ENCODE data around the gene ZNF710.

Gene ZNF710

DNA sequence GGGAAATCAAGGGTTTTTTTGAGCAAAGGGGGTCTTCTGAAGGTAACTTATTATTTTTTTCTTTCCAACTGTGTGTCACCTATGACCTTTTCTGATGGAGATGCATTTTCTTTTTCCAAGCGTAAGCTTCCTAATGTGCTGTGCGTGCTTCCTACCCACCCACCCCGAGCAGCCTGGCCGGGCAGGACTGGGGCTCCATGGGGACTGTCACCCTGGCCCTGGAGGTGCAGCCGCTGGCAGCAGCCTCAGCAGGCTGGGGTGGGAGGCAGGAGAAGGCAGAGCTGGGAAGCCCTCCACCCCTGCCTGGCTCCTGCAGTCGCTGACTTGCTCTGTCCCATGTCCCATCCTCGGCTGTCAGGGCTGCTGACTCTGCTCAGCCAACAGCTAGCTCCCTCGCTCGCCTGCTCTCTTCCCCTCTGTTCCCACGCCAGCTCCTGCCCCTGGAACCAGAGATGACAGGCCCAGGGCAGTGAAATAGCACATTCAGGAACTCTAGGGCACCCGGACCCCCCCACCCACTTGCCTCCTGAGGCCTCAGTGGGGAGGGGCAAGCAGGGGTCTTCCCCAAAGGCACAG lies 79.8 kb downstream of the ZNF710 start:
- no peak for DNase-seq

DNA sequence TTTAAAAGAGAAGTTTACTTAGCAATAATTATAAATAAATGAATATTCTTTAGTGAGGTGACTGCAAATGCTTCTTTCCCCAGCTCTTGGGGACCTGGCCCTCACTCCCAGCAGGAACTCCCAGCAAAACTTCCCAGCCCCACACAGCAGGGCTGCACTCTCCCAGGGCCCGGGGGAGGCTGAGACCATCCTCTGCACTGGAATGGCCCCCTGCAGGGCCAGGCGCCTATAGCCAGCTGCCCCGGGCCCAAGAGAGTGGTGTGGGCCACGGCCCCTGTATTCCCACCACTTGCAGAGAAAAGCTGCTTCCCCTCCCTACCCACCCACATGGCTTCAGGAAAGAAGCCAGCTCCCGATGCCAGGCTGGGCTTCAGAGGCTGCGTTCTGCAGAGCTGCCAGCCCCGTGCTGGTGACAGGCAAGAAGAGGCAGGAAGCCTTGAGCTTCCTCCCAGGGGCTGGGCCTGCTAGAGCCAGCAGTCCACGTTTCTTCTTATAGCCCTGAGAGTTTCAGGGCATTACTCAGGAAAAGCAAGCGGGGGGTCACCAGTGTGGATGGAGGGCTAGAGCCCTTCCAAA lies 81.1 kb downstream of the ZNF710 start:
- DNase-seq: no peak

DNA sequence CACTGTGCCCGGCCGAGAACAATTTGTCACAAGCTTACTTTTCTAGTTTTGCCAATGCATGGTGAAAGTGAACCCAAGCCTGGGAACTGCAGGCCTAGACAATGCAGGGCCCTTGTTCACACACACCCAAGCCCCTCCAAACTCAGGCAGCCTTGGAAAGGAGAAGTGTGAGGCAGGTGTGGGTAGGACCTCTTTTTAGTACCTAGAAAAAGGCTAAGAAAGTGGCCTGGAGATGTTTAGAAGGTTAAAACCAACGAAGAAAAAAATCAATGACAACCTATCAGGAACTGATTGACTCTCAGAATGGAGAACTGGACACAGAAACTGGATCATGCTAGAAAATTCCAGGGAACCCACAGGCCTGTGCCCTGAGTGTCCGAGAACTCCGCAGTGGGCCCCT lies 82.3 kb downstream of the ZNF710 start:
- DNase-seq: no peak

DNA sequence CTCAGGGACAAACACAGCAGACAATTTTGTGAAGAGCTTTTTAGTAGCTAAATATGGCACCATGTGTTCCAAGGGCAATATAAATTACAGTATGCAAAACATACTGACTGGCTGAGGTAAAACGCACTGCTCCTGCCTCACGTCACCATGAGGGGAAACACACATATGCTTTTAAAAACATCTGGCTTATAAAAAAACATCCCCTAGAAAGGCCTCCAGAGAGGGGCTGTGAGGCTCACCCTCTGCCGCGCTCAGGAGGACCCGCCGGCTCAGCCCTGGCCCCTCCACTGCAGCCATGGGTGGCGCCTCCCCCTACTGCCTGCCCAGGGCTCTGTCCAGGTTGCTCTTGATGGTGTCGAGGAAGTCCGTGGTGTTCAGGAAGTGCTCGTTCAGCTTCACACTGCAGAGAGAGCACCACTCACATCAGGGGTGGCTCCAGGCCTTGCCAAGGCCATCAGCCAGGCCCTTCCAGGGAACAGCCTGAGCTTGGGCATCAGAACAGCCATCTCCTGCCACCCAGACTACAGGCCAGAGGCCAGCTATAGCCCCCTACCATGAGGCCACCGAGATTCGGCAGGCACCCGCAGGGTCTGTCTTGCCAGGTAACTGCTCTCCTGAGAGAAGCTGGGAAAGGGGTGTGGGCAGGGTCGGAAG lies 83.0 kb downstream of the ZNF710 start:
- no peak for DNase-seq

DNA sequence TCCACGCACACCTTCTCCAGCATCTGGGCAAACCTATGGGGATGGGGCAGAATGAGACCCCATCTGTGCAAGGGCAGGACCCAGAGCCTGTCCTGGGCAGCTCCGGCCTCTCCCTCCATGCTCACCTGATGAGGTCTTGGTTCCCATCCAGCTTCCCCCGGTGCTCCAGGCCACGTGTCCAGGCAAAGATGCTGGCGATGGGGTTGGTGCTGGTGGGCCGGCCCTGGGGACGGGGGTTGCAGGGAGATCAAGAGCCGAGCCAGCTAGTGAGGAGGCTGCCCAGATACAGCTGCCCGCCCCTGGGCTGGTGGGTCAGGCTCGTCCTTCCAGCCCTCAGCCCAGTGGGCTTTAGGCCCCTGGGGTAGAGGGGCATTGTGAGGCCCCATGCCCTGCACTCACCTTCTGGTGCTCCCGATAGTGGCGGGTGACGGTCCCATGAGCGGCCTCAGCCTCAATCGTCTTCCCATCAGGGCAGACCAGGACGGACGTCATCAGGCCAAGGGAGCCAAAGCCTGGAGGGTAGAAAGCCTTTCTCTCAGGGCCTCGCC lies 83.8 kb downstream of the ZNF710 start:
- DNase-seq: no peak

DNA sequence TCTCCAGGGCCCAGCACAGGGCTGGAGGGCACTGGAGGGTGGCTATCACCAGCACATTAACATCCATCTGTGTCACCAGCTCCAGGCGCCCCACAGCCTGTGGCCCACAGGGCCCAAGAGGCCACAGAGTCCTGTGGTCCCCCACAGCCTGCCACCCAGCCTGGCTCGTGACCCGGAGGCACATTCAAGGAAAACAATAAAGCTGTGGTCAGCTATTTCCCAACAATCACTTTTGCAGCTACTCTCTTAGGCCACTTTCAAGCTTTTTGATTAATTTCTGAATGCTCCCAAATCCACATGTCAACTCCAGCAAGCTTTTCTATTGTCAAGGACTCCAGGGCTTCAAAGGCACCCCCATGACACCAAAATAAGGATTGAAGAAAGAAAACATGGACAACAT lies 84.4 kb downstream of the ZNF710 start:
- DNase-seq: no peak

DNA sequence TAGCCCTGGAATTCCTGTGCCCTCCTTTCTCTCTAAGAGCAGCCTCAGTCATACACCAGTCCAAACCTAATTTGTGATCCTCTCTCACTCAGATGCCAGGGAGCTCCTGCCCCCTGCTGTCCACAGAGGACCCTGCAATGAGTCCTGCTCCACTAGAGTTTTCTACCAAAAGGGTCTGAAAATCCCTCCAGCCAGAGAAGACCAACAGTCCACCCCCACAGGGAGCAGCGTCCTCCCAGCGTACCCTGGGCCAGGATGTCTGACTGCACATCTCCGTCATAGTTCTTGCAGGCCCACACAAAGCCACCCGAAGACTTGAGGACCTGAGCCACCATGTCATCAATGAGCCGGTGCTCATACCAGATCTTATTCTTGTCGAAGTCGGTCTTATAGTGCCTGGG lies 85.7 kb downstream of the ZNF710 start:
- peak; percentile 34 for DNase-seq

DNA sequence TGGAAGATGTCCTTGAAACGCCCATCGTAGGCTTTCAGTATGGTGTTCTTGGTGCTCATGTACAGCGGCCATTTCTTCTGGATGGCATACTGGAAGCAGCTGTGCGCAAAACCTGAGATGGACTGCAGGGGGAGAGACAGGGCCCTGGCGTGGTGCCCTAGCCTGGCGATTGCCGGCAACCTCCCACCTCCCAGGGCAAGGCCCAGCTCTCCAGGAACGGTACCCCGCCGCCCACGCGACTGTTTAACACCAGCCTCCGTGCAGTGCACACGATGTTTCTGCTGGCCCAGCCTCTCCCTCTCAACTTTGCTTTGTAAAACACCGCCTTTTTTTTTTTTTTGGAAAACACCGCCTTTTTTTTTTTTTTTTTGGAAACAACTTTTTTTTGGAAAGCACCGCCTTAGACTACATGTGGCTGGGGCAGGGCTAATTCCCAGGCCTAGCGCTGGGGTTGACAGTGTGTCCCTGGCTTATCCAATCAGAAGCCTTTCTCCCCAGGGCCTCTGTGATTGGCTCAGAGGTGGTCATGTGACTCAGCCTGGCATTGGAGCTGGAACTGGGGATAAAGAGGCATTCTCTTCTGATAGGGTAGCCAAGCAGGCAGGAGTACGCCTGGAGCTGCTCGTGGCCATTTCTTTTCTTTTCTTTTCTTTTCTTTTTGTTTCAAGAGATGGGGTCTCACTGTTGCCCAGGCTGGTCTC lies 86.5 kb downstream of the ZNF710 start:
- DNase-seq: peak; percentile 35

DNA sequence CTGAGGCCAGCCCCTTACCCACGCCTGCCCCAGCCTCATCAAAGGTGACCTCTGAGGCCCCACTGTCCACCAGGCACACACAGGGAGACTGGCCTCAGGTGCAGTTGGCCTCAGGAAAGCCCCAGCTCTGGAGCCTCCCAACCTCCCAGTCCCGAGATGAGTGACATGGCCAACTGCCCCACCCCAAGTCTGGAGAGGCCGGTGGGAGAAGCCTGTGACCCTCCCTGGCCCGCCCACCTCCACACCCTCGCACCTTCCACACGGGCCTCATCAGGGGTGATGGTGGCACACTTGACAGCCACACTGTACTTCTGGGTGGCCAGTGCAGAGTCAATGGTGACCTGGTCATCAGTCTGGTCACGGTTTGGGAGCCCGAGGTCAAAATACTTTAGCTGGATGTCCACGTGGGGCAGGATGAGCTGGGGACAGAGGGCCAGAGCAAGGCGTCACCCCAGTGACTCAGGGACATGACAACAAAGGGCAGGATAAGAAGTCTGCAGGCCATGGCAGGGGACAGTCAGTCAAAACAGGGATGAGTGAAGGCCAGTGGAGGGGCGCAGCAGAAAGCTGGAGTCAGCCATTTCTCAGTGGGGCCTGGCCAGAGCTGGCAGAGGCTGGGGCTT lies 89.2 kb downstream of the ZNF710 start:
- no peak for DNase-seq

DNA sequence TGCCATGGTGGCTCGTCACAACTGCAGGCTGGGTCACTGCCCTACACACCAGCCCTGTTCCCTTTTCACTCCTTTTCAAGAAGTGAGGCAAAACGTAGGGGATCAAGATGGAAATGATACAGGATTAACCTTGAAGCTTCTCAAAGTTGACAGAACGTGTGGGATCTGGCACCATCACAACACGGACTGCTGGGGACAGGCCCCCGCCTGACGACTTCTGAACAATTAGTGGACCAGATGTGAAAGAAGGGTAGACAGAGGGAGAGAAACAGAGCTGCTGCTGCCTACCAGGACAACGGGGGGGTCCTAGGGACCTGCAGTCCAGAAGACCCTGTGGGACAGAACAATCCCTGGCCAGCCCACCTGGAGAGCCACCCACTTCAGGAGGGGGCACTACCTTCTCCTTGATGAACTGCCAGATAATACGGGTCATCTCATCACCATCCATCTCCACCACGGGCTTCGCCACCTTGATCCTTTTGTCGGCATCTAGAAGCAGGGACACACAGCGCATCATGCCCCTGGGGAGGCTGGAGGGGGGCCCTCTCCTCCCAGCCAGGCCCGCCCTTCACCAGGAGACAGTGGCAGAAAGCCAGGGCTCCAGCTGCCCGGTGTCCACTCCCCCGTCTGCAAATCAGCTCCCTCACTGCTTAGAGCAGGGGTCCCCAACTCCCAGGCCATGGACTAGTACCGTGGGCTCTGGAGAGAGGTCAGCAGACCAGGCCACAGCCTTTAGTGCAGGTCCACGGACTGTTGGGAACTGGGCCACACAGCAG lies 90.2 kb downstream of the ZNF710 start:
- no peak for DNase-seq

DNA sequence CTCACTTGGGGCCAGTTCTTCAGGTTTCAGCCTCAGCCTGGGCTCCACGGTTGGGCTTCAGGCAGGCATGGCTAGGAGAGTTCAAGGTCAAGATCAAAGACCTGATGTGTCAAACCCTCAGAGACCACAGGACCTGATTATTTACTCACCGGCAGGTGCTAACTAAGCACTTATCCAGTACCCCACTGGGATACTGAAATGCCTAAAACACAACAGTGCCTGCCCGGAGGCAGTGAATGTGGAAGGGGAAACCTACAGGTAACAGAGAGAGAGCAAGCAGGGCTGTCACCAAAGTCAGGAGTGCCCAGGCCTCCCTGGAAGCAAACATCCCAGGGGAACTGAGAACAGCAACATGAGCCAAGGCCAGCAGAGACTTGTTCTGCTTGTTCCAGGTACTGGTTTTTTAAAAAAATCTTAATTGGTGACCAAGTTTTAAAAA lies 94.4 kb downstream of the ZNF710 start:
- DNase-seq: no peak

DNA sequence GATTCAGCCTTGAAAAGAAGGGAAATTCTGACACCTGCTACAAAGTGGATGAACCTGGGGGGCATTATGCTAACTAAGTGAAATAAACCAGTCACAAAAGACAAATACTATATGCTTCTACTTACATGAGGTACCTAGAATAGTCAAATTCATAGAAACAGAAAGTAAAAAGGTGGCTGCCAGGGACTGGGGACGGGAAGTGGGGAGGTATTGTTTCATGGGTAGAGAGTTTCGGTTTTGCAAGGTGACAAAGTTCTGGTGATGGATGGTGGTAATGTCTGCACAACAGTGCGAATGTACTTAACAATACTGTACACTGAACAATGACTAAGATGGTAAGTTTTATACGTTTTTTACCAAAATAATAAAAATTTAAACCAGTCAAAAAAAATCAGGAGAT lies 96.4 kb downstream of the ZNF710 start:
- DNase-seq: no peak

DNA sequence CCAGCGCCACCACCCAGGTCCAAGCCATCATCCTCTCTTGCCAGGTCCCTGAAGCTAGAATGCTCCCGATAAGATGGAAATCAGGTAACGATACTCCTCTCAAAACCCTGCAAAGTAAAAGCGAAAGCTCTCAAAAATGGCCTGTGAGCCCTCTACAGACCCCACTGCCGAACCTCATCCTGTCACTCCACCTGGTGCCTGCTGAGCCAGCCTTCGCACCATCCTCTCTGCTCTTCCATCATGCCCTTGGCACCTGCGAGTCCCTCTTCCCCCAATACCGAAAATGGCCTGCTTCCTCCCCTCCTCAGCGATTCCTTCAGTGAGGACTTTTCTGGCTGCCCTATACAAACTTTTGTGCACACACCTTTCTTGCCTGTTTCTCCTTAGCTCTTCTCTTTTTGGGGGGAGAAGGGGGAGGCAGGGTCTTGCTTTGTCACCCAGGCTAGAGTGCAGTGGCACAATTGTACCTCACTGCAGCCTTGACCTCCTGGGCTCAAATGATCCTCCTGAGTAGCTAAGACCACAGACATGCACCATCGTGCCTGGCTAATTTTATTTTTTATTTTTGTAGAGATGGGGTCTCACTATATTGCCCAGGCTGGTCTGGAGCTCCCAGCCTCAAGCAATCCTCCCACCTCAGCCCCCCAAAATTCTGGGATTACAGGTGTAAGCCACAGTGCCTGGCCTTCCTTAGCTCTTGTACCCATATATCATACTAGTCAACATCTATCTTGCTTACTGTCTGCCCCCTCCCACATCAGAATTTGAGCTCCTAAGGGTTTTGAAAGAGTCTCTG lies 98.1 kb downstream of the ZNF710 start:
- no peak for DNase-seq

DNA sequence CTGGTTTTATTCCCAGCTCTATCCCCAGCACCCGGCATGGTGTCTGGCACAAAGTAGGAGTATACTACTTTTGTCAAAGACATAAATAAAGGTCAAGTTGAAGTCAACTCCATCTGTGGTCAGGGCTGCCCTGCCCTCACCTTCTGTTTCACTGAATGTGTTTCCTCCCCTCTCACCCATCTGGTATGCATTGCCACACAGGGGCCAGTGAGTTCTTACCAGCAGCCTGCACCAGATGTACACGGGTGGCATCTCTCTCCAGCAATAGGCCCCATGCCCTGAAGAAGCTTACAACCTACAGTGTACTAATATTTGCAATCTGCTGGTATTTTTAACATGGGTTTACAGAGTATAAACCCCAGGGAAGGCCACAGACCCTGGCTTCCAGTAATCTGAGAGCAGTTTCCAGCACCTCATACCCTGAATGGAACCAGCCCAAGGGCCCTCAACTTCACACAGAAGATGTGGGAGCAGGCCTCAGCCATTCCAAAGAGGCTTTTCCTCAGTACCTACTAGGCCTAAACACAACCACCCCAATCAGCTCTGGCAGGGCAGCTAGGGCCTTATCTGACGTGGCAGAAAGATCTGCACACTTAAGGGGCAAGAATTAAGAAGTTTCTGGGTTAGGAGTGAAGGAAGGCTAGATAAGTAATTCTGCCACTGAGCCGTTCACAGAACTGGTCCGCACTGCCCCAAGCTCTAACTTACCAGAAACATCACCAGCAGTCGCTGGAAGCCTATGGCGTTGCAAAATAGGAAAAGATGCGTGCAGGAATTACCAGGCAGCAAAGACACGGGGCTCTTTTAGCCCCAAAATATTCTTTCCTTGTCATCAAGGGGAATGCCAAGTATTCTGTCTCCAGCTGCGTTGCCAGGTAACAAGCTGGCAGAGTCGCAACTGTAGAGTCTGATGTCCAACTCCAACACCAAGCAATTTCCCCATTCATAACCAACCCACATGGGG lies 99.0 kb downstream of the ZNF710 start:
- DNase-seq: peak; percentile 65

DNA sequence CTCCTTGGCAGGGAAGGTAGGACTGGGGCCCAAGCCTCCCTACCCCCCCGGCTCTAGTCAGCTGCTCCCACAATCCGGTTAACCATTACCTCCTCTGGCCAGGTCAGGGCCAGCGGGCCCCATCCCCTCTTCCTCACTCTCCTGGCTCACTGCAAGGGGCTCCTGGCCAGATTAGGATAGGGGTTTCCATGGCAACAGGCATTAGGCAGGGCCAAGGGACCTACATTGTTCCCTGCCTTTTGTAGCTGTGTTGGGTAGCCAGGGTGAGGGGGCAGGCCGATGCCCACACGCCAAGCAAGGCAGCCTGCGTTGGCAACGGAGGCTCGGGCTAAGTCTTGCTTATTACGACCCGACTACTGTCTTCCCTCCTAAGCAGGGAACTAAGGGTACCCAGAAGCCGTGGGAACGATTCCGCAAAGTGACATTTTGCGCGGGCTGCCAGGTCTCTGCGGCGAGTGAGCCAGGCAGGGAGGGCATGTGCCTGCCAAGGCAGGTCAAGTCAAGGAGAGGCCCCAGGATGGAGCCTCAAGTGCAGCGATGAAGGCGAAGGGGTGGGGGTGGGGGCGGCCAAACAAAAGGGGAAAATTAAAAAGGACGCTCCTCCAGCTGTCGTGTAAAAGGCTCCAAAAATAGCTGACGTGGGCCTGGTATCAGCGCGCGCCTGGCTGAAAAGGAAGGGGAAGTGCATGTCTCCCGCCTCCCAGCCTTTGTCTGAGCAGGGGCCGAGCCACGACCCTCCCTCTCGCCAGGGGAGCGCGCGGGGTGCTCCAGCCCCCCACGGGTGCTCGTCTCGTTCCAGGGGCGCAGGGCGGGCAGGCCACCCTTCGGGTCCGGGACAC lies 100.2 kb downstream of the ZNF710 start:
- DNase-seq: peak; percentile 31

DNA sequence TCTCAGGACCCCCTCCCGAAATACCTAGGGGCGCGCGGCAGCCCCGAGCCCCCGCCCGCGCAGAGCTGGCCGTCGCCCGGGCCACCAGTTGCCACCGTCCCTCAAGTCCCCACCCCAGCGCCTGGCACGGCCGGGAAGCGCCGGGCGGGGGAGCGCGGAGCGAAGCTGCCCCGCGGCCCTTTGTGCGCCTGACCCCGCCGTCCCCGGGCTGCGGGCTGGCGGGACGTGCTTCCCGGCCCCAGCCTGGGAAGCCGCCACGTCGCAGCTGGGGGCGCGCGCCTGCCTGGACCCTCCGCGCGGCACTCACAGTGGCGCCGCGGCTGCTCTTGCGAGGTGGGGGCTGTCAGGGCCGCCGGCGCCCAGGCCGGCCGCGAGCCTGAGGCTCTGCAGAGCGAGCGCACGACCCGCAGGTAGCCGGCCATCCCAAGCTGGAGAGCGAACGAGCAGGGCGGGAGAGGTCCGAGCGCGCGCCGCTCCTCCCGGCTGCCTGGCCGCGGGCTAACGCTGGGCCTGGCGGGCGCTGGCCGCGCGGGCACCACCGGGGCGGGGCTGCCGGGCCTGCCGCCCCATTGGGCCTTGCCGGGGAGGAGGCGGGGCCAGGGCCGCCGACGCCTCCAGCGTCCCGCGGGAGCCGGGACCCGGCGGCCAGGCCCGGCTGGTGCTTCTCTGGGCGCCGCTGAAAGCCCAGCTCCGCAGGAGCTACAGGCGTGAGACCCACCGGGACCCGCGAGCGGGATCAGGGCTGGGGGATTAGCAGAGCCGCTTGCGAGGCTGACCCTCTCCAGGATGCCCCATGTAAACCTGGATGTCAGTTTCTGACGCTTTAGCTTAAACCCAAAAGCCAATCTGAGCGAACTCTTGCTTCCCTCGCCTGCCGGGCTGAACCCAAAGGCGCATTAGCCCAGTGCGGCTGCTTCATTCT lies 101.1 kb downstream of the ZNF710 start, which contains the start of gene IDH2:
Gene IDH2 (minus strand): TSS at position 500 of the 922 bp plus-strand sequence. CDS start 78 bp downstream, at position 422.
- peak; percentile 87 for DNase-seq

DNA sequence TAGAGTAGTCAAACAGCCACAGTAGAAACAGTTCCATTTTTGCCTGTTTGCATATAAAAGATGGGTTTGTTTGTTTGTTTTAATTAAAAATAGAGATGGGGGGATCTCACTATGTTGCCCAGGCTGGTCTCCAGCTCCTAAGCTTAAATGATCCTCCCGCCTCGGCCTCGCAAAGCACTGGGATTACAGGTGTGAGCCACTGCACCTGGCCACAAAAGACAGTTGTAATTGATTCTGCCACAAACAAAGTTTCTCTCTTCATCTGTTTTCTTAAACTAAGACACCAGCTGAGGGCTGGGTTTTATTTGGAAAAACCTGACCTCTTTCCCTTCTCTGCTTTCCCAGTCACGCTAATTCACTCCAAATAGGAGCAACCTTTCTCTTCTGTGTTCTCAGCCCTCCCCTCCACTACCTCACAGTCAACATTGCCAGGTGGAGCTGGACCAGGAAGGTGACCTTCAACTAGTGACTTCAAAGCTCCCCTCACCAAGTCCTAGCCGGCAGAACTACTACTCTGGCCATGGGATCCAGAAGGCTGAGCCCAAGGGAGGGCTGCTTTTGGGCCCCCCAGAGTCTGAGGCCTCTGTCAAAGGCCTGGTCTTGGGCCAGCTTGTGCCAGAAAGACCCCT lies 102.7 kb downstream of the ZNF710 start:
- no peak for DNase-seq
